Skin of body (tissue), 2 donors: ENCODE data around the gene SMURF2. TPM values are rescaled to one million over a fixed set of nuclear protein-coding genes. Genes with fewer than 3 reads are reported as not detected.
"Not testable (repeated sequence)": the region's sequence is repeated elsewhere in the genome, so short reads cannot be mapped to it uniquely, and the experiment has no call there.

Experiments used
- DNase-seq: peaks from one replicate; lab custom pipeline; 2025; lab: John Stamatoyannopoulos, UW
- total RNA-seq: library from RNA; depleted of rRNA; stranded (reverse); fragments of >200 nt; gene quantifications from one replicate; pipeline ENCODE4 v1.2.3, GENCODE V29; 2014

SMURF2 gene
- total RNA-seq, result 33.8 TPM

DNA sequence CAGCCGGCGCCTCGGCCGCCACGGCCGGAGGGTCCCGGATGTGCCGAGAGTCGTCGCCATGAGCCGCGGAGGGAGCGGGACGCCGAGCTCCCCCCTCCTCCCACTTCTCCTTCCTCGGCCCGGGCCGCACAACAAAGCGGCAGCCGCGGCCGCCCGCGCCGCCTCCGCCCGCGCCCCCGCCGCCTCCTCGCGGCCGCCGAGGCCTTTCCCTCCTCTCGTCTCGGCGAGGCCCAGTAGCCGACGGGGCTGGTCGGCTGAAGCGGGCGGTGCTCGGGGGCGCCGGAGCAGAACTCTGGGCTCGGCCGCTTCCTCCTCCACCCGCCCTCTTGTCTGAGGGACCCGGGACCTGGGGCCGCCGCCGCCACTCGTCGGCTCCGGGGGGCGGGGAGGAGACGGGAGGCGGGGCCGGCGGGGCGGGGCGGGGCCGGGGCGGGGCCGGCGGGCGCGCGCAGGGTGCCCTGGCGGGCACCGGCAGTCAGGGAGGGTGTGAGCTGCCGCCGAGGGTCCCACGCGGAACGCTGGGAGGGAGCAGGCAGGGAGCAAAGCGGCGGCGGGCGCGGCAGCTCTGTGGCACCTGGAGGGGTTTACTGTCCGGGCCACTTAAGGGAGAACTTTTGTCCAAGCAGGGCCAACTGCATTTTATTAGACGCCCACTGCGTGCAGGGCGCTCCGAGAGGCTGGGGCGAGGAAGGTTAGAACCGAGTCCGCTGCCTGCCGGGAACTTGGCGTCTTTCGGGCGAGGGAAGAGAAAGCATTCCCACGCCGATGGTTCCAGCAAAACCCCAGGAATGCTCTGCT lies at the start of gene SMURF2:
SMURF2 (minus strand) TSS at position 332 of the 798 bp plus-strand sequence. CDS start 427 bp downstream, outside the sequence.
- peak; percentile 52 for DNase-seq

DNA sequence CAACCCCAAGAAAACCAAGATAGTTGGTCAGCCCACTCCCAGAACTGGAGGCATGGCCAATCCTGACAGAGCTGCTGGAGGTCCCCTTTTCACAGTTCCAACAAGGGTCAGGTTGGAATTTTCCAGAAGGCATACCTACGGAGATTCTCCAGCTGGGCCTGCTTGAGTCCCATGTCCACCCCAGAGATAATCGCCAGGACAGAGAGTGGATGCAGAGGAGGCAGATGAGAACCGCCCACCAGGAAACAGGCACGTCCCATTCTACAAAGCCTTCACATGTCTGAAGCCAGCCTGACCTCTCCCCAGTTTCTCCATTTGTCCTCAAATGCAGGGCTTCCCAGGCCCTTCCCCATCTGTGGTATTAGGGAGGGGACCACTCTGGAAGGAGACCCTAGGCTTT lies 47.4 kb upstream of the SMURF2 start:
- DNase-seq, result no peak

DNA sequence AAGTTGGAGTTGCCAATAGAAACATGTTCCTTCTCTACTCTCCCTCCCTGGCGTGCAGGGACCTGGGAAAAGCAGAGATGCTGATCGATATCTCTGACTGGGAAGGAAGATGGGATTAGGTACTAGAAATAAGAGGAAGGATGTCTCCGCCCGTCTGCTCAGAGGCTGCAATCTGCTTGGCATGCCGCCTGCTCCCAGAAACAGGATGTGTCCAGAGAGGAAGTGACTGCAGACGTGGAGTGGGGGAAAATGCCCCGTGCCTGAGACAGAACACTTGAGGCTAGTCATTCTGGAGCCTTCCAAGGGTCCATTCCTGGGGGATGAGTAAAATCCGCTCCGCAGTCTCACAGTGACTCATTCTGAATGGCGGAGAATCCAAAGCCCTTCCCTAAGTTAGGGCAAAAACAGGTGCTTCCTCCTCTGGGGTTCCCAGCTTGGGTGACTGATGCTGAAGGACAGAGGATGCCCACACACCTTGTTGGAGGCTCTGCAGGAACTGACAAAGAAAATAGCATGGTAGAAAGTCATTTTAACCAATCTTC lies 45.0 kb upstream of the SMURF2 start:
- DNase-seq, result peak; percentile 45

DNA sequence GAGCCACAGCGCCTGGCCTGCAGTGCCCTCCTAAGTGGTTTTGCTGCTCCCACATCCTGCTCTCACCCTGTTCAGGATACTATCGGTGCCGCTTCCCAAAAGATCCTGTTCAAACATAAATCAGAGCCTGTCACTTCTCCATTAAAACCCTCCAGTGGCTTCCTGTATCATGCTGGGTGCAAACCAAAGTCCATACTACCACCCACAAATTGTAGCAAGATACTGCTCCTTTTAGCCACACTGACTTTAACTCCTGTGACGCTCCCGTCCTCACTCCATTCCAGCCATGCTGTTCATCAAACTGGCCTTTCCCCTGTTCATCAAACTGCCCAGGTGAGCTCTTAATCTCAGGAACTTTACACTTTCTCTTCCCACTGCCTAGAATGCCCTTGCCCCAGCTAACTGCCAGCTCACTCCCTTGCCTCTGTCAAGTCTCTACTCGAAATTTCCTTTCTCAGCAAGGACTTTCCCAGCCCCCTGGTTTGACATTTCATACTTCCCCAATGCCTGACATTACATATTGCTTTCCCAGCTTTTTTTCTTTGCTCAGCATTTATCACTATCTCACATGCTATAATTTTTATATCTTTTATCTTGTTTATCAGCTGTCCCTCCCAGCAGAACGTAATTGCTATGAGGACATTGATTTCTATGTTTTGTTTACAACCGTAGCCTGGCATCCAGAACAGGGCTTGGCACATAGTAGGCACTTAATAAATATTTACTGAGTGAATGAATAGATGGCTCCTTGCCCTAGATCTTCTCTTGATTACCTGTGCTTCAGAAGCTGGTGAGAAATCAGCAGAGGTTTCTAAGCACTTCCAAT lies 44.3 kb upstream of the SMURF2 start:
- DNase-seq, result no peak

DNA sequence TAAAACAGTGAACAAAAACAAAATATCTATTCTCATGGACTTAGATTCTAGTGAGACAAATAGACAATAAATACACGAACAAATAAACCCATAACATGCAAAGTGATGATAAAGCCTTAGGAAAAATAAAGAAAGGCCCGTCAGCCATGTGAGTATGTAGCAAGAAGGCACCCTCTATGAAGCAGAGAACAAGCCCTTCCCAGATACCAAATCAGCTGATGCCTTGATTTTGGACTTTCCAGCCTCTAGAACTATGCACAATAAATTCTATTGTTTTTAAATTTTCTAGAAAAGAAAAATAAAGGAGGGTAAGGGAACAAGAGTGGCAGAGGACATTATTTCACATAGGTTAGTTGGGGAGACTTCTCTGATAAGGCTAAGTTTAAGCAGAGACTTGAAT lies 40.7 kb upstream of the SMURF2 start:
- DNase-seq, result no peak

DNA sequence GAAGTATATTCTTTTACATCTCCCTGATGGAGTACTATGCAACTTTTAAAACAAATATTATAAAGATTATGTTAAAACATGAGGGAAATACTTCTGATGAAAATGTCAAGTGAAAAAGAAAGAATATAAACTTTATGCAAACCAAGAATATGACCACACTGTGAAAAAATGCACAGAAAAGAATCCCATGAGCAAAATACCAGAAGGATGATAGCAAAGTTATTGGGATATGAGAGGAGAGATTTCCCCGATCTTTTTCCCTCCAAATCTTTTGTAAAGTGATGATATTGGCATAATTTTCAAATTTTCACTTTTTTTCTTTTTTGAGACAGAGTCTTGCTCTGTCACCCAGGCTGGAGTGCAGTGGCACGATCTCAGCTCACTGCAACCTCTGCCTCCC lies 36.6 kb upstream of the SMURF2 start:
- peak; percentile 20 for DNase-seq

DNA sequence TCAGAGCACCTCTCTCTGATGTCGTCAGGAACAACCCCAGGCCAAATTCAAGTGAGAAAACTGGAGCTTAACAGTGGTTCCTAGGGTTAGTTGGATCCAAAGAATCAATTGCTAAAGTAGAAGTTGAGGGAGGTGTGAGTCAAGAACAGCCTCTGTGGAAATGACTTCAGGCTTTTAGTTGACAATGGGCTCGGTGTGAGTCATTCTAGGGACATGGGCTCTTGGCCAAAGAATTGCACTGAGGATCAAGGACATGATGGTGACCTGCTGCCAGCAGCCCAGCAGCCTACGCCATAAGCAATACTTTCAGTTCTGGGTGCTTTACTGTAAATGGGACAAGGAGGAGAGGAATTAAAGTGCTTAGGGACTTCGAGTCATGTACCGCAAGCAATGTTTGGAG lies 32.1 kb upstream of the SMURF2 start:
- no peak for DNase-seq

DNA sequence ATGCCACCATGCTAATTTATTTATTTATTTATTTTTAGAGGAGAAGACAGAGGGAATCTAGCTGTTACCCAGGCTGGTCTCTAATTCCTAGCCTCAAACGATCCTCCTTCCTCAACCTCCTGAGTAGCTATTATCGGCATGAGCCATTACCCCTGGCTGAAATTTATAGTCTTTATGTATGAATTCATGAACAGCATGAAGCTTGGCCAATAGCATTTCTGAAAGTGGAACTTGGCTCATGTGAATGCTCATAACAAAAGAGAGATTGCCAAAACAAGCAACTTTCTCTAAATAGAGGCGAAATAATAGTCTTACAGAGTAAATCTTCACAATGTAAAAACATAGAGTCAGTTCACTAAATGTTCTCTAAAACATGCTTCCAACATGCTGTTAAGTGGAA lies 30.1 kb upstream of the SMURF2 start:
- DNase-seq, result peak; percentile 6

DNA sequence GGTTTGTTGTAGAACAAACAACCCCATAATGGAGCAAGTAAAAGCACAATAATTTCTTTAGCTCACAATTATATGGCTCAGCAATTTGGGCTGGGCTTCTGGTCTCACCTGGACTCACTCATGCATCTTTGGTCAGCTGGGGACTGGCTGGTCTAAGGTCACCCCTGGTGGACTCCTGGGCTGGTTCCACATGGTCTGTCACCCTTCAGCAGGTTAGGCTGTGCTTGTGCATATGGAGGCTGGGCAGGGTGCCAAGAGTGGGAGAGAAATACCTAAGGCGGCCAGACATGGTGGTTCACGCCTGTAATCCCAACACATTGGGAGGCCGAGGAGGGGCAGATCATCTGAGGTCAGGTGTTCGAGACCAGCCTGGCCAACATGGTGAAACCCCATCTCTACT lies 27.0 kb upstream of the SMURF2 start:
- DNase-seq, result no peak

DNA sequence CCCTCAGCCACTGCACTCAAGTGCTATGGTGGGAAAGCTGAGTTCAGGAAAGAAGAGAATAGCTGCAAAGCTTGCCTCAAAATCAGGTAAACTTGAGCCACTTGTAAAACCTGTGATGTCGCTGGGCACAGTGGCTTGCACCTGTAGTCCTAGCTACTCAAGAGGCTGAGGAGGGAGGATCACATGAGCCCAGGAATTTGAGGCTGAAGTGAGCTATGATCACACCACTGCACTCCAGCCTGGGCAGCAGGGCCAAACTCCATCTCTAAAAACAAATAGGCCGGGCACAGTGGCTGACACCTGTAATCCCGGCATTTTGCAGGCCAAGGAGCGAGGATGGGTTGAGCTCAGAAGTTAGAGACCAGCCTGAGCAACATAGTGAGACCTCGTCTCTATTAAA lies 26.4 kb upstream of the SMURF2 start:
- DNase-seq, result no peak

DNA sequence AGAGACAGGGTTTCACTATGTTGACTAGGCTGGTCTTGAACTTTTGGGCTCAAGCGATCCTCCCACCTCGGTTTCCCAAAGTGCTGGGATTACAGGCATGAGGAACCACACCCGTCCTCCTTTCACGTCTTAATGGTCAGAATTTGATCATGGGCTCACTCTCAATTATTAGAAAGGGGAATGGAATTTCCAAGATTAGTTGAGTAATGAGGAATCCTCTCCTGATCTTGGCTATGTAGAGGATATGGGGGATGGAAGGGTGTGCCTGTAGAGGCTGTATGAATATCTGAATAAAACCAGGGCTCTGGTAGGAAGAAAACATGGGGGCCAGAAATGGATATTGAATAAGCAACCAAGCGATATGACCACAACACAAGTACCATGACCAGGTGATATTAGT lies 25.9 kb upstream of the SMURF2 start:
- DNase-seq, result no peak

DNA sequence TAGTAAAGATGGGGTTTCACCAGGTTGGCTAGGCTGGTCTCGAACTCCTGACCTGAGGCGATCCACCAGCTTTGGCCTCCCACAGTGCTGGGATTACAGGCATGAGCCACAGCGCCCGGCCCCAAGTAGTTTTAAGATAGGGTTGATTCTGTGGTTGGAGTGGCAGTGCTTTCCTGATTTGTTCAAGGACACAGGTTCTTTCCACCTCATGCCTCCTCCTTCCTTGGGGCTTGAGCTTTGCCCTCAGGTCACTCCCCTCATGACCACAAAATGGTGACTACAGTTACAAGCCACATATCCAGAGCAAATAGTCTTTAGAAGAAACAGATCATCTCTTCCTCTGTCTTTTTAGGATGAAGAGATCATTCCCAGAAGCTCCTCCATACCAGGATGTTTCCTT lies 25.3 kb upstream of the SMURF2 start:
- no peak for DNase-seq

DNA sequence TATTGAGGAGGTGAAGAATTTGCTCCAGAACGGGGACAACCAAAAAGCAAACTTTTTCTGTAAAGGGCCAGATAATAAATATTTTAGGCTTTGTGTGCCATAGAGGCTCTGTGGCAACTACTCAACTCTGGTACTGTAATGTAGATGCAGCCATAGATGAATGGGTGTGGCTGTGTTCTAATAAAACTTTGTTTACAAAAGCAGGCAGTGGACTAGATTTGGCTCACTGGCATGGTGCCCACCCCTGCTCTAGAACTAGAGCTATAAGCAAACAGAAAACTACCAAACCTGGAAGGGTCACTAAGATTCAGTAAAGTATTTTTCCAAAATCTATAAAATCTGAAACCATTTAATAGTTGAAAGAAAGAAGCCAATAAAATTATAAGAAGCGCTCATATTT lies 24.6 kb upstream of the SMURF2 start:
- DNase-seq, result no peak

DNA sequence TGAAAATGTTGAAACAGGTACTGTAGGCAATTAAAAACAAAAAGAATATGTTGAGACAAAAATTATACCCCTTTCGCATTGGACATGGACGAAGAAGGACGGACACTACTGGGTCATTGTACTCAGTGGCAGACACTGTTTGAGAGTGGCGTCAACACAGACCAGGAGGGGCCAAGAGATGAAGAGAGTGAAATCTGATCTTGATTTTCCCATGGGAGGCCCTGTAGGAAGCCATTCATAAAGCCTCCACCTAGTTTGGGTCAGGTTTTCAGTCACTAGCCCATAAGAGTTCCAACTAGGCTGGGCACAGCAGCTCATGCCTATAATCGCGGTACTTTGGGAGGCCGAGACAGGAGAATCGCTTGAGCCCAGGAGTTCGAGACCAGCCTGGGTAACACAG lies 23.6 kb upstream of the SMURF2 start:
- DNase-seq, result no peak

DNA sequence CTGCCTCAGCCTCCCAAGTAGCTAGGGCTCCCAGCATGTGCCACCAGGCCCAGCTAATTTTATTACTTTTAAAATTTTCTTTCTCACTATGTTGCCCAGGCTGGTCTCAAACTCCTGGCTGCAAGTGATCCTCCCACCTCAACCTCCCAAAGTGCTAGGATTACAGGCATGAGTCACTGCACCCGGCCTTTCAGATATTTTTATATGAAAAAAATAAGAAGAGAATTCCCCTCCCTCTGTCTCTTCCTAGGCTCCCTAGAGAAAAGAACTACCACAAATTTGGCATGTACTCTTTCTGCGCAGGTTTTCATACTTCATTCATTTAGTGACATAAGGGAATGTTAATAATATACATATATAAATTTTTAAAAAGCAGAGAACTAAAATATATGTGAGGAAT lies 21.7 kb upstream of the SMURF2 start:
- DNase-seq, result no peak

DNA sequence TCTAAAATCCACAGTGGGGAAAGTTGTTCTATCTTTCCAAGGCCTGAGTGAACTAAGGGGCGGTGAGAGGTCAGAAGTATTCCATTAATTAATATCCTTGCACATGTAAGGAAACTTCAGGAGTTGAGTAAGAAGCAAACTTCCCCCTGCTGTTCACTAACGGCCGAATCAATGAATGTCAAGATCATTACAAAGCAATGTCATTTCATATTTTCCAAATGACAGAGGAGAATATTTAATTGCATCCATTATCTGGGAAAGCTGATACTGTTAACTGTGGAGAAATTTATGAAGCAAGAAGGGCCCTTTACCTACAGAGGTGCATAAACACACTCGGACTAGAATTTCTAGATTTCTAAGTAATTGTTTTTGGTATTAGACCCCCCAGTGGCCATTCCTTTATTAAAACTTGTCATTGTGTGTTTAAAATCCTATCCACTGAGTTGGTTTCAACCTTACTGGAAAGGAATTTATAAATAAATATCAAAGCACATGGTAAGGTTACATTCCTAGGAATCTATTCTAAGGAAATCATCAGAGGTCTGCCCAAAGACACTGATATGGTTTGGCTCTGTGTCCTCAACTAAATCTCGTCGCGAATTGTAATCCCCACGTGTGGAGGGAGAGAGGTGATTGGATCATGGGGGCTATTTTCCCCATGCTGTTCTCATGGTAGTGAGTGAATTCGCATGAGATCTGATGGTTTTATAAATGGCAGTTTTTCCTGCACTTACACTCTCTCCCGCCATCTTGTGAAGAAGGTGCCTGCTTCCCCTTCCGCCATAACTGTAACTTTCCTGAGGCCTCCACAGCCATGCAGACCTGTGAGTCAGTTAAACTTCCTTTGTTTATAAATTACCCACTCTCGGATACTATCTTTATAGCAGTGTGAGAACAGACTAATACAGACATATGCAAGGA lies 20.4 kb upstream of the SMURF2 start:
- no peak for DNase-seq

DNA sequence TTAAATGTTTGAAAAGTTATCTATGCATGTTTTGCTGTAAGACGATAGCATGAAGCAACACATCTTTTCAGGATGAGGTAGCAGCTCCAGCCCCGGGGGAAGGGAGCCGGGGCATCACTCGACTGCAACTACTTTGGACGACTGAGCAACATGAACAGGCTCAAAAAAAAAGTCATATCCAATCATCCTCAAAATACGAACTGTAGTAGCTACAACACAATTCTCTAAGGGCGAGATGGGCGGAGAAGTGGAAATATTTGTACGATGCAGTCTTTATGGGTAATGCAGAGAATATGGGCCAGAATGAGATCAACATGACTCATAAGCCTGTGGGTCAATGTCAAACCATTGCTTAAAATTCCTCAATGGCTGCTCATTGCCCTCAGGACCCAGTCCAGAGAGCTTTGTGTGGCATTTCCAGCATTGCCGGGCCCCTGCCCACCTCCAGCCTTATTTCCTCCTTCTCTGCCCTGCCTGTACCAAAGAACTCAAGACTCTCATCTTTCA lies 17.7 kb upstream of the SMURF2 start:
- DNase-seq, result peak; percentile 89

DNA sequence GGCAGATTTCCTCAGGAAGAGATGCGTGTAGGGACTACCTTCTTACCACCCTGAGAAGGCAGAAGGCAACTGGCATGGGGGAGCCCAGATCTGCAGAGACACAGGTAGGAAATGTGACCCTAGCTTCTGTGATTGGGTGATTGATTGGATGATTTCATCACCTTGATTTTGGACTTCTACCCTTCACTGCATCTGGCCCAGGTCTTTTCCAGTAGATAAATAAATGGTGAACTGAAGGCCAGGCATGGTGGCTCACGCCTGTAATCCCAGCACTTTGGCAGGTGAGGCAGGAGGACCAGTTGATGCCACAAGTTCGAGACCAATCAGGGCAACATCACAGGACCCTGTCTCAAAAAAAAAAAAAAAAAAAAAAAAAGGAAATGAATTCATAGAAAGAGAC lies 14.7 kb upstream of the SMURF2 start:
- no peak for DNase-seq

DNA sequence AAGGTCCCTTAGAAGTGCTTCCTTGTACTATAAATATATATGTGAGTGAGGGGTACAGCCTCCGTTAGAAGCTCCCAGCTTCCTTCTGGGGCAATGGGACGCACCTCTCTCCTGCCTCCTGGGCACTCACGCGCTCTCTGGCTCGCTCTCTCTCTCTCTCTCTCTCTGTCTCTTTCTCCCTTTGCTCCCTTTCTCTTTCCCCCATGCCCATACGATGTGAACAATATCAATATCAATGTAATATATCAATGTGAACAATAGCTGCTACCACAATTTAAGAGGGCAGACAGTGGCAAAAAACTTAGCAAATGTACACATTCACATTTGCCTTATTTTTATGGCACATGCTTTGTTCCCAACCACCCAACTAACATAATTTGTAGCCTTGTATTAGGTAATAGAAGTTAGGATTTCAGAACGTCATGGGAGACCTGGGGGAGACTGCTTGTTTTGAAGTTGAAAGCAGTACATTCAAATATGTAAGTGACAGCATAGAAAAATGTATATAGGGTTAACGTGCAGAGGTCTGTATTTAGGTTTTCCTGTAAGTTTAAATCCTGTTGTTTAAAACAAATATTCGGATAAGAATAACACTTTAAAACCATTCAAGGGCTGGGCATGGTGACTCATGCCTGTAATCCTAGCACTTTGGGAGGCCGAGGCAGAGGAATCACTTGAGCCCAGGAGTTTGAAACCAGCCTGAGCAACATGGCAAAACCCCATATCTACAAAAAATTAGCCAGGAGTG lies 8.9 kb upstream of the SMURF2 start:
- DNase-seq, result not testable (repeated sequence)
